Esophagus mucosa (tissue), 1 donor: Measurements from ENCODE around the gene PPP1R3A. TPM values are rescaled to one million over a fixed set of nuclear protein-coding genes. Genes with fewer than 3 reads are reported as not detected.

Source experiments
- ATAC-seq: fragments of 200-7000 bp; cut with Tn5 transposase; one replicate; pipeline ENCODE4 v1.9.1; 2020
- total RNA-seq: library from RNA; stranded (reverse); gene quantifications from one replicate; pipeline ENCODE4 v1.2.4, GENCODE V29; 2023
- donor health status: DM: yes; HTN: yes; CAD: no.

The PPP1R3A gene
- total RNA-seq, 1 donor from 2014 or later = not detected

DNA sequence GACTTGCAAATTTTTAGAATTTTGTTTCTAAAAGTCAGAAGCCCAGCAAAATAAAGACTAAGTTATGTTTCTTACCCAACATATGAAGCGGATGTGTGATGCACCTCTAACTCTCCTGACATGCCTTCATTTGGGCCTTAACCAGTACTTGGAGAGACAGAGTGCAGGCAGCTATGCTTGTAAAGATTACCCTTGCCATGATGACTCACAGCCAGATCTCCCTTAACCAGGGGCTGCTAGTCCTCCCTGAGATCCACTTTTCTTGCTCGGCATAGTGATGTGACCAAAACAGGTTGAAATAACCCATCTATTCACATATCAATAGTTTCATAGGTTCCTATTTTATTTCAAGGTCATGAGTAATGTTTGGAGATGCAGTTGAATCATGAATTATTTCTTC lies 43.6 kb downstream of the PPP1R3A start:
- no peak for ATAC-seq

DNA sequence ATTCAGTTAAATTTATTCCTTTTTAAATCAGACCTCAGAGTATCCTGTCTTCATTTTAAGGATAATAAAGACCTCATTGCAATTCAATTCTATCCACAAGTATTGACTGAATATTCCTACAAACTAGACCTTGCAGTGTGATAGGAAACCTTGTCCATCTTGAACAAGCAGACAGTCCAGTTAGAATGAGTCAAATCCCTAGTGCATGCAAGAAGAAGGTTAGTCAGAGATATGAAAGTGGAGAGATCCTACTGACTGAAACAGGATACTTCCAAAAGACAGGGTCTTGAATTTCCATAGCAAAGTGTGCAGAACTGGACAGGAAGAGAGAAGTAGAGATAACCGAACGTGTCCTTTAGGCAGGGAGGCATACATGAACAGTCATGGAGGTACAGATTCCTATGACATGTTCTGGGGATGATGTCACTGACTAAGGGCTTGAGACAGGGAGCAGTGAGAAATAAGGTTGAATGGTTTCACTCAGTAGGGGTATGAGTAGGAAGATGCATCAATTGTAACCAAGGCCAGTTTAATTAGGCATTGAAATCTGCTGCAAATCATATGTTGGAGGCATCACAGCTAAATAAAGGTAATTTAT lies 45.2 kb downstream of the PPP1R3A start:
- ATAC-seq = no peak

DNA sequence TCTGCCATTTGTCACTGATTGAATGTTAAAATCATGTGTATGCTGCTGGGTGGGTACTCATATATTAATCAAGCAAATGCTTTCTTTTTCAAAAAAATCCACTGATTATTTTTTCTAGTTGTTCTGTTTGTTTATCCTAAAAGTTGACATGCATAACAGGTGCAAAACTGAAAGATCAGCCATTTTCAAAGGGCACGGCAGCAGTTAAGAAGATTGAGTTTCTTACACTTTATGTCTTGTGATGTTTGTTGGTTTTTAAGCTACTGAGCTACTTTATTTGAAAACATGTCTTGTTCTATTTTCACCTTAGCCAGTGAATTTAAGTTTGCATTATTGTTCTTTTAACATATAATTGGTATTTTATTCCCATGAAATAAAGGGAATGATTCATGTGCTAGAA lies 45.8 kb downstream of the PPP1R3A start:
- ATAC-seq = no peak

DNA sequence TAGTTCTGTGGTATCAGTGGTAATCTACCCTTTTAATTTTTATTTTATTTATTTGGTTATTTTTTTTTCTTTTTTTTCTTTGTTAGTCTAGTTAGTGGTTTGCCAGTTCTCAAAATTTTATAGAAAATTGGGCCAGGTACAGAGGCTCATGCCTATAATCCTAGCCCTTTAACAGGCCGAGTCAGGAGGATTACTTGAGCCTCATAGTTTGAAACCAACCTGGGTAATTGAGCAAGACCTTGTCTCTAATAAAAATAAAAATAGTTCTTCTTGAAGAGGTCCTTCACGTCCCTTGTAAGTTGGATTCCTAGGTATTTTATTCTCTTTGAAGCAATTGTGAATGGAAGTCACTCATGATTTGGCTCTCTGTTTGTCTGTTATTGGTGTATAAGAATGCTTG lies 51.5 kb downstream of the PPP1R3A start:
- no peak for ATAC-seq

DNA sequence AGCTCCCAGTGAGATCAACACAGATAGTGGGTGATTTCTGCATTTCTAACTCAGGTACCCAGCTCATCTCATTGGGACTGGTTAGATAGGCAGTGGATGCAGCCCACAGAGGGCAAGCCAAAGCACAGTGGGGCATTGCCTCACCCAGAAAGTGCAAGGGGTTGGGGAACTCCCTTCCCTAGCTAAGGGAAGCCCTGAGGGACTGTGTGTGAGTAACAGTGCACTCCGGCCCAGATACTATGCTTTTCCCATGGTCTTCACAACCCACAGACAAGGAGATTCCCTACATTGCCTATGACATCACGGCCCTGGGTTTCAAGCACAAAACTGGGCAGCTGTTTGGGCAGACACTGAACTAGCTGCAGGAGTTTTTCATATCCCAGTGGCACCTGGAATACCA lies 62.8 kb downstream of the PPP1R3A start:
- ATAC-seq = no peak

DNA sequence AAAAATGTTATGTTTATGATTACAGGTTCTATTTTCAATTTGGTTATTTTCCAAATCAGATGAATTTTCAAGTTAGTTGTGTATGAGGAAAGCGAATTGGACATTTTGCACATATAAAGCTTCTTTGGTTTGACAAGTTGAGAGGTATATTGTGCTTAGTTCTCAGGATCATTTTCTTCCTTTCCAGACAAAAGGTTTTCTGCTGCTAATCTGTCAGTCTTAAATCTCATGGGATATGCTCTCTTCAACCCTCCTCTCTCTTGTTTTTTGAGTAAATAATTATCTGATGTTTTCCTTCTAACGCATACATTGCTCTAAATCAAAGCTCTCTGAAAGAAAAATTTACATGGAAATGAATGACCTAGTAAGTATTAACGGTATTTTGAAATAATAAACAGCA lies 77.9 kb downstream of the PPP1R3A start:
- no peak for ATAC-seq

DNA sequence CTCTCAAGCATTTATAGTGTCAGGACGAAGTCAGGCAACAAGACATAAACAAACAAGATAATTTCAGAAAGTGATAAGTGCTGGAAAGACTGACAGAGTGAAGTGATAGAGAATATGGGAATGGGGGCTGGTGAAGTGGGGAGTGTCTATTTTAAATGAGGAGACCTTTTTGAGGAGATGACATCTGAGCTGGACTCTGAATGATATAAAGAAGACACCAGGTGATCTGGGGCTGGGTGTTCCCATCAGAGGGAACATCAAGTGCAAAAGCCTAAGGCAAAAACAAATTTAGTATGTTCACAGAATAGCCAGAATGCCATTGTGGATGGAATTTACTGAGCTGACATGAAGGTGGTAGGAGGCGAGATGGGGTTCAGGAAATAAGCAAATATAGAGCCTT lies 83.4 kb downstream of the PPP1R3A start:
- ATAC-seq = no peak

DNA sequence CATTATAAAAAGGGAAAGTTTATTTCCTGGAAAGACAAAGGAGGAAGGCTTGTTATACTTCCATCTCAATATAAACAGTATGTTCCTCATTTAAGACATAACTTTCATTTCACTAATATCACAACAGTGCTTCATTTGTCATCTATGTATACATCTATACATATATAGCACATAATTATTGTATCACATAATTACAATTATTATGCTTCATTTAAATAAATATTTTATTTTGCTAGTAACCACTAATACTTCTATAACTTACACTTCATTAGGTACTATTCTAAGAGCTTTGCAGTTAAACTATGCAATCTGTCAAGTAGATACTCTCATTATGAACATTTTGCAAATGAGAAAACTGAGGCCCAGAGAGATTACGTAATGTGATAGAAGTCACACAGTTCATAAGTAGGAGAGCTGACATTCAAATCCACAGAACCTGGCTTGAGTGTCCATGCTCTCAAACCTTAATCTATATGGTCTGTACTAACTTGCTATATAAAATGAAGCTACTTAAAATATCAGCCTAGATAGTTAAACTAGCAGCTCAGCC lies 86.5 kb downstream of the PPP1R3A start:
- ATAC-seq = no peak

DNA sequence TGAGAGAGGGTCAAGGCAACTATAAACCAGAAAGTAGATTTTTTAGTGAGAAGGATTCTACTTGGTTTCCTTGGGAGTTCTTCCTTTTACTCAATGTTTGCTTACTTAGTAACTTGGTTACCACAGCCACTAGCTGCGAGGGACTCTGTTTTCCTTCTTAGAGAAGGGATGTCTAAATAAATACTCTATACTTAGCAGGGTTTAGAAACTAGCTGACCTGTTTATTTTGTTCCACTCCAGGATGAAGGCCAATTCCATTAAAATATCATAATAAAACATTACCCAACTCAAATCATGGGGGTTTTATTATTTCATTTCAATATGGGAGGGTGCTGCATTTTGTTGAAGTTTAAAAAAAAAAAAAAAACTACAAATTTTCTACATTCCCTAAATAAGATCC lies 87.3 kb downstream of the PPP1R3A start:
- ATAC-seq = no peak

DNA sequence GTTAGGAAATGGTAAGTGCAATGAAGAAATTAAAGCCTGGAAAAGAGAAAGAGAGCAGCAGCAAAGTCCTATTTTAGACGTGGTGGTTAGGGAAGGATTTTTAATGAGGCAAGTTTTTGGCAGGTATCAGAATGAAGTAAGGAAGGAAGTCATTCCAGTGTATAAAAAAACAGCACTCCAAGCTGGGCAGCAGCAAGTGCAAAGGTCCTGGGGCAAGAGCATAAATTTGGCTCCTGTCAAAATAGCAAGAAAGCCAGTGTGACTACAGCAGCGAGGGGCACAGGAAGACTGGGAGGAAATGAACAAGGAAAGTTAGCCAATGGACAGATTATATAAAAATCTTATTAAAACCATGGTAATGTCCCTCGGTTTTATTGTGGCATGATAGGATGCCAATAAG lies 90.2 kb downstream of the PPP1R3A start:
- no peak for ATAC-seq
